Neural cell (in vitro differentiated cells): ENCODE results near the gene ANKFN1. TPM values are rescaled to one million over a fixed set of nuclear protein-coding genes. Genes with fewer than 3 reads are reported as not detected.

ENCODE experiments used
- H2AFZ ChIP-seq: fragments of 200-600, 300-800 bp; sonication (generic), shearing (Covaris generic); 2 replicates; pipeline ENCODE4 v1.6.0; 2014; ENCODE audit warnings: low read depth, mild to moderate bottlenecking, antibody characterized with exemption, low read length, moderate library complexity
- H3F3A ChIP-seq: fragments of 200-600 bp; shearing (Covaris generic); 2 replicates; pipeline ENCODE4 v1.6.1; 2016; ENCODE audit warnings: mild to moderate bottlenecking, moderate library complexity, mixed read lengths, antibody characterized with exemption, low read length; ENCODE audit not compliant: insufficient read depth, poor library complexity, severe bottlenecking
- H3K27ac ChIP-seq: fragments of 200-600, 300-800 bp; sonication (generic), shearing (Covaris generic); 2 replicates; pipeline ENCODE4 v1.5.1; 2014; ENCODE audit warnings: mild to moderate bottlenecking, low read length, moderate library complexity
- H3K27me3 ChIP-seq: fragments of 300-800, 200-600 bp; sonication (generic), shearing (Covaris generic); 2 replicates; pipeline ENCODE4 v1.6.0; 2014; ENCODE audit warnings: mild to moderate bottlenecking, low read depth, low read length, moderate library complexity; ENCODE audit not compliant: insufficient read depth
- H3K36me3 ChIP-seq: fragments of 300-800, 200-600 bp; sonication (generic), shearing (Covaris generic); 2 replicates; pipeline ENCODE4 v1.5.1; 2014; ENCODE audit warnings: mild to moderate bottlenecking, antibody characterized with exemption, low read length, moderate library complexity; ENCODE audit not compliant: insufficient read depth
- H3K4me2 ChIP-seq: fragments of 300-800, 200-600 bp; sonication (generic), shearing (Covaris generic); 2 replicates; pipeline ENCODE4 v1.6.0; 2014; ENCODE audit warnings: mild to moderate bottlenecking, low read length
- H3K4me3 ChIP-seq: fragments of 300-800, 200-600 bp; sonication (generic), shearing (Covaris generic); 2 replicates; pipeline ENCODE4 v1.5.1; 2014; ENCODE audit warnings: mild to moderate bottlenecking, low read length, moderate library complexity
- H3K79me2 ChIP-seq: fragments of 200-600 bp; shearing (Covaris generic); replicated peaks from 2 replicates; pipeline ENCODE4 v1.6.0; 2014; ENCODE audit warnings: mild to moderate bottlenecking, low read length, moderate library complexity; ENCODE audit not compliant: insufficient read depth
- H3K9ac ChIP-seq: fragments of 300-800, 200-600 bp; sonication (generic), shearing (Covaris generic); 2 replicates; pipeline ENCODE4 v1.6.1; 2016; ENCODE audit warnings: mild to moderate bottlenecking, low read length, mixed read lengths
- H3K9me2 ChIP-seq: fragments of 200-600 bp; shearing (Covaris generic); 2 replicates; pipeline ENCODE4 v1.6.1; 2016; ENCODE audit warnings: mild to moderate bottlenecking, low read length, mixed read lengths; ENCODE audit not compliant: insufficient read depth
- H3K9me3 ChIP-seq: fragments of 200-600, 300-800 bp; sonication (generic), shearing (Covaris generic); 2 replicates; pipeline ENCODE4 v1.6.1; 2016; ENCODE audit warnings: mild to moderate bottlenecking, mixed run types, low read length, moderate library complexity, mixed read lengths
- H4K20me1 ChIP-seq: fragments of 200-600 bp; shearing (Covaris generic); 2 replicates; pipeline ENCODE4 v1.6.1; 2016; ENCODE audit warnings: mild to moderate bottlenecking, mixed run types; ENCODE audit not compliant: insufficient read depth
- EP300 ChIP-seq: fragments of 450-650 bp; conservative IDR thresholded peaks from 2 replicates; pipeline ENCODE4 v1.6.1; 2014; ENCODE audit warnings: antibody characterized with exemption, mild to moderate bottlenecking, moderate library complexity; ENCODE audit not compliant: poor library complexity, severe bottlenecking
- EZH2 ChIP-seq: fragments of 200-600, 300-800 bp; shearing (Covaris generic), sonication (generic); IDR thresholded peaks from 2 replicates; pipeline ENCODE4 v1.6.1; 2014; ENCODE audit warnings: antibody characterized with exemption, low read length, borderline replicate concordance, mild to moderate bottlenecking; ENCODE audit not compliant: insufficient read depth, poor library complexity, severe bottlenecking
- MXI1 ChIP-seq: fragments of 450-650 bp; conservative IDR thresholded peaks from 2 replicates; pipeline ENCODE4 v1.6.1; 2014; ENCODE audit warnings: antibody characterized with exemption, mild to moderate bottlenecking; ENCODE audit not compliant: poor library complexity, severe bottlenecking
- POLR2AphosphoS5 ChIP-seq: IDR thresholded peaks from 2 replicates; pipeline ENCODE4 v1.6.1; 2012
- RAD21 ChIP-seq: fragments of 450-650 bp; conservative IDR thresholded peaks from 2 replicates; pipeline ENCODE4 v1.6.1; 2014; ENCODE audit warnings: antibody characterized with exemption, mild to moderate bottlenecking, moderate library complexity
- SMC3 ChIP-seq: fragments of 450-650 bp; conservative IDR thresholded peaks from 2 replicates; pipeline ENCODE4 v1.6.1; 2014; ENCODE audit warnings: antibody characterized with exemption, mild to moderate bottlenecking, moderate library complexity; ENCODE audit not compliant: poor library complexity
- TAF1 ChIP-seq: IDR thresholded peaks from 2 replicates; pipeline ENCODE4 v1.6.1; 2012; ENCODE audit warnings: low read depth
- polyA plus RNA-seq: library from polyadenylated mRNA; depleted of rRNA; stranded (reverse); fragments of >200 nt; gene quantifications from 2 replicates; pipeline ENCODE4 v1.2.3, GENCODE V29; 2014
- TF ChIP-seq, protein P1 (sequence below): fragments of 450-650 bp; IDR thresholded peaks from 2 replicates; pipeline ENCODE4 v1.5.1; 2014; ENCODE audit warnings: antibody characterized with exemption, mild to moderate bottlenecking, moderate library complexity; ENCODE audit not compliant: poor library complexity, severe bottlenecking
- TF ChIP-seq, protein P2 (sequence below): IDR thresholded peaks from 2 replicates; pipeline ENCODE4 v1.6.1; 2012; ENCODE audit warnings: borderline replicate concordance

Gene ANKFN1
- polyA plus RNA-seq, 1 donor from 2014 or later: 0.14 TPM

DNA sequence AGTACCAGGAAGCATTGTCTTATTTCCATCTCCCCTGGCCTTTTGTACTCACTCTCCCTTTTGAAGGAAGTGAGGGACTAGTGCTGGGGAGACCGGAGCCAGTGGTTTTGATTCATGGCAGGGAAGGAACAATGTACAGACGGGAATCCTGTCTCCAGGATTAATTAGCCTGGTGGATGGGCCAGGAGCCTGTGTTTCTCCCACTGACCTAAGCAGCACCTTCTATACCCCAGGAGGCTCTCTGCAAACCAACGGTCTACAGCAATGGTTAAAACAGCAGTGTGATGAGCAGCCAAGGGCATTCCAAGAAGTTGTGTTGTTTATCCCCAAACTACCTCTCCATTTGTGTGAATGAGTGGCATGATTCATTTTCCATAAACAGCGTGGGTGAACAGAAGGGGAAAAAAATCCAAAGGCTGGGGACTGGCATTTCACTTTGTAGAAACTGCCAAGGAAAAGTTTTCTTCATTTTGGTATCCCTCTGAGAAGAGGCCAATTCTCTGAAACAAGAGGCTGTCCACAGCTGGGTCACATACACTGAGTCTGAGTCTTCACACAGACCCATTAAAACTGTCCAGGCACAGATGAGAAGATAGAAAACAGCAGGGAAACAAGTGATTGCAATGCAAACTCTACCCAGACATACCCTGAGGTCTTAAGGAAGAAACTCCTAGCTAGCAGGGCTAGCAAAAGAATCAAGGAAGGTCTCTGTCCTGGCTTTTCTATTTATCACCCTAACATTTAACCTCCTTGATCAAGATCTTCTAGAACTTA is 18.1 kb downstream of the ANKFN1 start:
- TF ChIP-seq POLR2AphosphoS5 (no peak), TAF1 (no peak), EP300 (no peak), RAD21 (no peak), EZH2 (no peak), SMC3 (no peak), MXI1 (no peak)
- TF ChIP-seq, protein P1, sequence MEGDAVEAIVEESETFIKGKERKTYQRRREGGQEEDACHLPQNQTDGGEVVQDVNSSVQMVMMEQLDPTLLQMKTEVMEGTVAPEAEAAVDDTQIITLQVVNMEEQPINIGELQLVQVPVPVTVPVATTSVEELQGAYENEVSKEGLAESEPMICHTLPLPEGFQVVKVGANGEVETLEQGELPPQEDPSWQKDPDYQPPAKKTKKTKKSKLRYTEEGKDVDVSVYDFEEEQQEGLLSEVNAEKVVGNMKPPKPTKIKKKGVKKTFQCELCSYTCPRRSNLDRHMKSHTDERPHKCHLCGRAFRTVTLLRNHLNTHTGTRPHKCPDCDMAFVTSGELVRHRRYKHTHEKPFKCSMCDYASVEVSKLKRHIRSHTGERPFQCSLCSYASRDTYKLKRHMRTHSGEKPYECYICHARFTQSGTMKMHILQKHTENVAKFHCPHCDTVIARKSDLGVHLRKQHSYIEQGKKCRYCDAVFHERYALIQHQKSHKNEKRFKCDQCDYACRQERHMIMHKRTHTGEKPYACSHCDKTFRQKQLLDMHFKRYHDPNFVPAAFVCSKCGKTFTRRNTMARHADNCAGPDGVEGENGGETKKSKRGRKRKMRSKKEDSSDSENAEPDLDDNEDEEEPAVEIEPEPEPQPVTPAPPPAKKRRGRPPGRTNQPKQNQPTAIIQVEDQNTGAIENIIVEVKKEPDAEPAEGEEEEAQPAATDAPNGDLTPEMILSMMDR: no peak
- TF ChIP-seq, protein P2, sequence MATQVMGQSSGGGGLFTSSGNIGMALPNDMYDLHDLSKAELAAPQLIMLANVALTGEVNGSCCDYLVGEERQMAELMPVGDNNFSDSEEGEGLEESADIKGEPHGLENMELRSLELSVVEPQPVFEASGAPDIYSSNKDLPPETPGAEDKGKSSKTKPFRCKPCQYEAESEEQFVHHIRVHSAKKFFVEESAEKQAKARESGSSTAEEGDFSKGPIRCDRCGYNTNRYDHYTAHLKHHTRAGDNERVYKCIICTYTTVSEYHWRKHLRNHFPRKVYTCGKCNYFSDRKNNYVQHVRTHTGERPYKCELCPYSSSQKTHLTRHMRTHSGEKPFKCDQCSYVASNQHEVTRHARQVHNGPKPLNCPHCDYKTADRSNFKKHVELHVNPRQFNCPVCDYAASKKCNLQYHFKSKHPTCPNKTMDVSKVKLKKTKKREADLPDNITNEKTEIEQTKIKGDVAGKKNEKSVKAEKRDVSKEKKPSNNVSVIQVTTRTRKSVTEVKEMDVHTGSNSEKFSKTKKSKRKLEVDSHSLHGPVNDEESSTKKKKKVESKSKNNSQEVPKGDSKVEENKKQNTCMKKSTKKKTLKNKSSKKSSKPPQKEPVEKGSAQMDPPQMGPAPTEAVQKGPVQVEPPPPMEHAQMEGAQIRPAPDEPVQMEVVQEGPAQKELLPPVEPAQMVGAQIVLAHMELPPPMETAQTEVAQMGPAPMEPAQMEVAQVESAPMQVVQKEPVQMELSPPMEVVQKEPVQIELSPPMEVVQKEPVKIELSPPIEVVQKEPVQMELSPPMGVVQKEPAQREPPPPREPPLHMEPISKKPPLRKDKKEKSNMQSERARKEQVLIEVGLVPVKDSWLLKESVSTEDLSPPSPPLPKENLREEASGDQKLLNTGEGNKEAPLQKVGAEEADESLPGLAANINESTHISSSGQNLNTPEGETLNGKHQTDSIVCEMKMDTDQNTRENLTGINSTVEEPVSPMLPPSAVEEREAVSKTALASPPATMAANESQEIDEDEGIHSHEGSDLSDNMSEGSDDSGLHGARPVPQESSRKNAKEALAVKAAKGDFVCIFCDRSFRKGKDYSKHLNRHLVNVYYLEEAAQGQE: no peak
- no peak overlapping the region for H3K4me3 ChIP-seq
- no peak overlapping the region for H3K27ac ChIP-seq
- no peaks in the 10 kb centered on the region for H3K27me3 ChIP-seq
- no peaks in the 10 kb centered on the region for H3K79me2 ChIP-seq
- H3K9me2 ChIP-seq: no peaks in the 10 kb centered on the region
- no peaks in the 10 kb centered on the region for H3K9me3 ChIP-seq
- H3K36me3 ChIP-seq: no peaks in the 10 kb centered on the region
- H3K9ac ChIP-seq: no peak overlapping the region
- no peak overlapping the region for H2AFZ ChIP-seq
- H3K4me2 ChIP-seq: no peak overlapping the region
- H3F3A ChIP-seq: no peaks in the 10 kb centered on the region
- no peaks in the 10 kb centered on the region for H4K20me1 ChIP-seq

DNA sequence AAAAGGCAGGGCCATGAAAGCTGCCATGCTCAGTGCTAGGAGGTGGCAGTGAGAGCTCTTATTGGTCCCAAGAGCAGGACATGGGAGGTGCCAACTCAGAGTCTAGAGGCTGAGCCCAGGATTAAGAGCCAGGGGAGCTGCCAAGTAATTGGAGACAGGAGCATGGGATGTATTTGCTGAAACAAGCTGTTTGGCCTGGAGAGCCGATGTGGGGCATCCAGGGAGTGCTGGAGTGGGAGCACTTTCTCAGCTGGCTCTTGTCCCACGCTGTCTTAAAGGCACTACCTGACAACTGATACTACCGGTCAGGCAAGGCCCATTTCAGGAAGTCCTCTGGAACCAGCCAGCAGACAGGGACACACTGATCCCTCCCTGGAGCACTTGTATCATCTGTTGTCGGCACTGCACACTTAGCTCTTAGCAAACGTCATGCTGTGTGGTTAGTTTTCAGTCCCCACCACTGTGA is 19.3 kb downstream of the ANKFN1 start:
- H2AFZ ChIP-seq: no peak overlapping the region
- H3K4me2 ChIP-seq: no peak overlapping the region
- TF ChIP-seq POLR2AphosphoS5 (no peak), MXI1 (no peak), SMC3 (no peak), EP300 (no peak), EZH2 (no peak), TAF1 (no peak)
- TF ChIP-seq, protein P2: no peak
- TF ChIP-seq, protein P1: no peak
- no peaks in the 10 kb centered on the region for H3K9me3 ChIP-seq
- H3K36me3 ChIP-seq: no peaks in the 10 kb centered on the region
- no peaks in the 10 kb centered on the region for H3K9me2 ChIP-seq
- no peaks in the 10 kb centered on the region for H3F3A ChIP-seq
- H4K20me1 ChIP-seq: no peaks in the 10 kb centered on the region
- no peak overlapping the region for H3K27ac ChIP-seq
- H3K79me2 ChIP-seq: no peaks in the 10 kb centered on the region
- no peak overlapping the region for H3K9ac ChIP-seq
- no peak overlapping the region for H3K4me3 ChIP-seq
- H3K27me3 ChIP-seq: no peaks in the 10 kb centered on the region
